Heart left ventricle (tissue), 13 donors: Measurements from ENCODE around the gene NPR3.

Experiments
- POLR2A ChIP-seq, 2 donors: fragments of 450-650 bp; IDR thresholded peaks; one replicate each; pipeline ENCODE4 v1.6.1; 2017; ENCODE audit warnings: antibody characterized with exemption in 2 of 2, mild to moderate bottlenecking in 2 of 2, moderate library complexity in 2 of 2
- TF ChIP-seq, protein P1 (sequence below), 12 donors: fragments of 200-600 bp; sonication (generic) in 4 of 12; IDR thresholded peaks; one replicate each; pipeline versions ENCODE4 v1.5.0 to v1.8.0; 2018 to 2022; ENCODE audit warnings: antibody characterized with exemption in 12 of 12, mild to moderate bottlenecking in 5 of 12
- donor health status: ischemic (EF 13 %, LVEDD 7.1; RV severe dilation, severe dysfunction).
- donor health status: DM: no; HTN: yes; CAD: no.
- donor health status: DM: no; HTN: no; CAD: no.
- donor health status: ischemic (EF 25% LVEDD 6.9; RV normal size, moderate dysfunction).
- donor health status: ischemic (EF 25% LVEDD 5.7; RV mildly dilated, moderate dysfunction).
- donor health status: ischemic (EF 35%, LVEDD 5.7; RV mildly dilated, moderate dysfunction).
- donor health status: nonischemic (EF 11% LVEDD 7.7; RV severe dilation, severe dysfunction).
- donor health status: DM: yes; HTN: yes; CAD: no.
- donor health status: PGD.
- donor health status: ischemic (EF 29% LVEDD 5.4; RV normal size, mild dysfunction).
- donor health status: nonischemic (EF 23%, LVEDD 6.1; RV moderate dilation, normal function).

DNA sequence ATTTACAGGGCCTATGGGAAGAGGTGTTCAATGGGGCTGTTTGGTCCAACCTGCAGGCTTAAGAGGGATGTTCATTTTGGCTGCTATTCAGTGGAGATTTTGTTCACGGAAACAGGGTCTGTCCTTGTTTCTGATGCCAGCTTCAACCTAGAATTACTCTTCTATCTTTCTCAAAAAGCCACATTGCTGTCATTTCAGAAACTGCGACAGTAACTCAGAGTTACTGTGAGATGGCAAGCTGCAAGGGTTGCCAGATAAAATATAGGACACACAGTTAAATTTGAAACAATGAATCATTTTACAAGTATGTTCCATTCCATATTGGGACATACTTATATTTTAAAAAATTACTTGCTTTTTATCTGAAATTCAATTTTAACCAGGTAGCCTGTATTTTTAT is 128.0 kb downstream of the NPR3 start:
- TF ChIP-seq, protein P1, sequence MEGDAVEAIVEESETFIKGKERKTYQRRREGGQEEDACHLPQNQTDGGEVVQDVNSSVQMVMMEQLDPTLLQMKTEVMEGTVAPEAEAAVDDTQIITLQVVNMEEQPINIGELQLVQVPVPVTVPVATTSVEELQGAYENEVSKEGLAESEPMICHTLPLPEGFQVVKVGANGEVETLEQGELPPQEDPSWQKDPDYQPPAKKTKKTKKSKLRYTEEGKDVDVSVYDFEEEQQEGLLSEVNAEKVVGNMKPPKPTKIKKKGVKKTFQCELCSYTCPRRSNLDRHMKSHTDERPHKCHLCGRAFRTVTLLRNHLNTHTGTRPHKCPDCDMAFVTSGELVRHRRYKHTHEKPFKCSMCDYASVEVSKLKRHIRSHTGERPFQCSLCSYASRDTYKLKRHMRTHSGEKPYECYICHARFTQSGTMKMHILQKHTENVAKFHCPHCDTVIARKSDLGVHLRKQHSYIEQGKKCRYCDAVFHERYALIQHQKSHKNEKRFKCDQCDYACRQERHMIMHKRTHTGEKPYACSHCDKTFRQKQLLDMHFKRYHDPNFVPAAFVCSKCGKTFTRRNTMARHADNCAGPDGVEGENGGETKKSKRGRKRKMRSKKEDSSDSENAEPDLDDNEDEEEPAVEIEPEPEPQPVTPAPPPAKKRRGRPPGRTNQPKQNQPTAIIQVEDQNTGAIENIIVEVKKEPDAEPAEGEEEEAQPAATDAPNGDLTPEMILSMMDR (IDR thresholded peaks at IDR 0.05), result no peak
- no peak for TF ChIP-seq POLR2A (IDR thresholded peaks at IDR 0.05)
